NCI-H2171 (cell line): ENCODE data around the gene THEM4.

Source experiments
- DNase-seq: peaks from one replicate; lab custom pipeline; 2025; lab: John Stamatoyannopoulos, UW

THEM4 gene

DNA sequence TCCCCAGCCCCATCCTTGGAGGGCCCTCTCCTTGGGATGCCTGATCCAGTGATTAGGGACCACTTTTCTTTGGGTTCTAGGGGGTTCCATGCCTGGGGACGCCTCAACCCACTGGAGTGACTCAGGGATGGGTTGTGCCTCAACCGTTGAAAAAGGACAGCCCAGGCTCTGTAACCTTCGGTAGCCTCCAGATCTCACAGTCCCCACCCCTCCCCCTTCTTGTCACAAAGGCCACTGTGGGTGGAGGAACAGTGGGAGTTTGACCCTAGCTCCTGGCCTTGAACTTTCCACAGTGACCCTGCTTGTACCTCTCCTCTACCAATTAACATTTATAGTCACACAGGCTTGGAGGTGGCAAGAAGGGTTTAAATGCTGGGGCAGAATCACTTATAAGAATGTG lies 75.1 kb downstream of the THEM4 start:
- no peak for DNase-seq

DNA sequence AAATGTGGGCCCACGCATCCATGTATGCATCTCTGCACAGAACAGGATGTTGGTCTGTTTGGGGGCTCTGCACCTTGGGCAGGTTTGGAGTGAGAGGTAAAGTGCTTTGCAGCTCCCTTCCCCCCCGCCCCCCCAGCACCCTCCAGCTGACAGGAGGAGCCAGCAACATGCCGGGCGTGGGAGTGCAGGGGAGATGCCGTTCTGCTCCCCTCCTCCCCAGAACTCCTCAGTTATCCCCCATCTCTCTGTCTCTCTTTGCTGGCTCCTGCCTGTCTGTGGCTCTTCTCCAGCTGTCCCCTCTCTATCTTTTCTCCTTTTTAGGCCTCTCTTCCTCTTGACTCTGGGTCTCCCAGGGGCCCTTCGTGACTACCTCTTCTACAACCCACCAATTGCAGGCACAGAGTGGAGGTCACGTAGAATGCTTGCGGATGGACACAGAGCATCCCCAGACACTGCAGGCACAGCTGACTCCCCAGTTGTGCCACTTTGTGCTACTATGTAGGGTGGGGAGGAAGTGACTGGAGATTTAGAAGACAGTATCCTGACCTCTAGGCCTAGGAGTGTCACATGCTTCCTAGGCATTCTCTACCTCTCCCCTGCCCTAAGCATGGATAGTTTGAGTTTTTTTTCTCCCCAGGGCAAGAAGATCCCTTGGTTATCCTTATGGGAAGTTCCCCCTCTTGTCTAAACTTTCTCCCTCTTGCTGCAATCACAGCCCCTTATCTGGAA lies 76.0 kb downstream of the THEM4 start:
- DNase-seq = no peak

DNA sequence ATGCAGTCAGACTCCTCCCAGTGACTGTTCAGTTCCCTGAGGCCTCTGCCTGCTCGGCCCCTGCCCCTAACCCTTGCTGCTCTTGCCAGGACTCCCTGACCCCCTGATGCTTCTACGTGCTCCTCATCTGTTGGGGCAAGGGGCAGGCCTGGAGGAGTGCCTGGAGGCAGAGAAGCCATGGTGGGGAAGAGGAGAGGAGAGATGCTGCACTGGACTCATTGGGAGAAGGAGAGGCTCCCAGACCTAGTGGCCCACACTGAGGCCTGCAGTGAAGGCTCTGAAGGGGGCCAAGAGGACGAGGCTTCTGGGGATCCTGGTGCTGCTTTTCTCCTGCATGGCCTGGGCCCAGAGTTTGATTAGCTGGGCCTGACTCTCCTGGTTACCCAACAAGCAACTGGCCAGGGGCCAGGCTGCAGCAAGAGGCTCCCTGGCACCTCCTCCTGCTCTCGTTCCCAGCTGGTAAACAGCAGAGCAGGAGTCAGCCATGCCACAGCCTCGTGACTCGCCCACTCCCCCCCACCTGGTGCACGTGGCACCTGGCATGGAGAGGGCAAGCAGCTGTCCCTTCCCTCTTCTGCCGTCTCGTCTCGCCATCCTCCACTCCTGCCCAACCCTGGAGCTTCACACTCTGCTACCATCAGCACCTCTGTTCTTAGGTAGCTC lies 76.9 kb downstream of the THEM4 start:
- DNase-seq = peak; percentile 27

DNA sequence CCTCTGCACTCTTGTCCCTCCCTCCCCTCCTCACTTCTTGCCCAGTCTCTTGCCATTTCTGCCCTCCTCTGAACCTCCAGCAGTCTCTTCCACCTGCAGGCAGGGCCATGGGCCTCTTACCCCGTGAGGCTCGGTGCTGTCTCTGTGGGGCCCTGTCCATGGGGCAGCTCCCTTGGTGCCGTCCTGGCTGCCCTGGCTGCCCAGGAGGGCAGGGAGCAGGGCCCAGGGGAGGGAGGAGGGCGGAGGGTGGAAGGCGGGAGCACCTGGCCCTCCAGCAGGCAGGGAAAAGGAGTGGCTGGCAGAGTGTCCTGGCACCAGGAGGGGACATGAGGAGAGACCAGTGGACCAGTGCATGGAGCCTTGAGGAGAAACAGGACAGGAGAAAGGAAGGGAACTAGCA lies 77.7 kb downstream of the THEM4 start, which contains the start of gene RORC:
TSS of gene RORC (minus strand) at position 198 of the 400 bp plus-strand sequence. CDS start at position 160, 38 bp downstream.
- DNase-seq = no peak

DNA sequence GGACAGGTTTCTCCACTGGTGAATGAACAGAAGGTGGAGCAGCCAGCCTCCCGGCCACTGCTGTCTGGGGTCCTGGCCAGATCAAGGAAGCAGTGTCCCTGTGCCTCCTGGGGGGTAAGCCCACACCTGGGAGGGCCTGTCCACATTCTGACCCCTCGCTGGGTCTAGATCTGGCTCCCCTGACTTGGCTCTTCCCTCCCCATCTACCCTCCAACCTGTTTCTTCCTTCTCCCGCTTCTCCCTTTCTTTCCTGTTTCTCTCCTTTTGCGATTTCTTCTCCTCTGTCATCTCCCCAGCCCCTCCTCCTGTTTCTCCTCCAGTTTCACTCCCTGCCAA lies 78.1 kb downstream of the THEM4 start:
- DNase-seq = no peak

DNA sequence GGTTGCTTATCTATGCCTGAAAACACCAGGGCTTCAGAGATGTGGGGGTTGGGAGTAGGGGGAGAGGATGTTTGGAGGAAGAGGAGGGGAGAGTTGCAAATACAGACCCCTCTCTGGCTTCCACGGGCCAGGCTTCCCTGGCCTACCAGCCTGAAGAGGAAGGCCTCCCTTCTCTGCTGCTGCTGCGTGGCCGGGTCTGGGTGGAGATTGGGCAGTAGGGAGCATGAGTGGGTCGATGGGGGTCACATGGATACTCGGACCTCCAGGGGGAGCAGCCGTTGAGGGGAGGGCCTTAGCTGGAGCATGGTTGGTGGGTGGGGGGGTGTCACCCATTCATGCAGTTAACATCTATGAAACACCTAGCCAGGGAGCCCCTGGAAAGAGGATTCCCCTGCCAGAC lies 79.3 kb downstream of the THEM4 start:
- no peak for DNase-seq

DNA sequence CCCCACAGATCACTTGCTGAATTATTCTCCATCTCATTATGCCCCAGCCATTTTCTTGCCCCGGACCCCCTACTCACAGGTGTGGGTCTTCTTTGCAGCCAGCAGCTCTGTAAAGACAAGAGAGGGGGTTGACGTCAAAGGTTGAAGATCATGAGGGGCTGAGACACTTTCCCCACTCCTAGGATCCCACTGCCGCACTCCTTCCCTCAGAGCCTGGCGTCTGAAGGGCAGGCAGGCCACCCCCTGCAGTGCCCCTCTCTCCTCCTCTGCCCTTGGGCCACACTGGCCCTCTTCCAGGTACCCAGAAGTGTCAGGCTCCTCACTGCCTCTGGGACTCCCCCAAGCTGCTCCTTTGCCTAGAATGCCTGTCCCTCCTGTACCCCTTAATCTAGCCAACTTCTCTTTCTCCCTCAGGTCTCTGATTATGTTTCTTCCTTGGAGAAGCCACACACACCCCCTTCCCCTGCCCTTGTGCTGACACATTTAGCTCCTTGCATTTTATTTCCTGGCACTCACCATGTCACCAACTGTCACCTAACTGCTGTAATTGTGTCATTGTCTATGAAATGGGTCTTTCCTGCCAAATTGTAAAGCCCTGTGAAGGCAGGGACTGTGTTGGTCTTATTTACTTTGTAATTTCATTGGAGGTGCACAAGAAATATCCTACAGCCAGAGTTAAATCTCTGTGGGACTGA lies 79.8 kb downstream of the THEM4 start:
- DNase-seq = no peak

DNA sequence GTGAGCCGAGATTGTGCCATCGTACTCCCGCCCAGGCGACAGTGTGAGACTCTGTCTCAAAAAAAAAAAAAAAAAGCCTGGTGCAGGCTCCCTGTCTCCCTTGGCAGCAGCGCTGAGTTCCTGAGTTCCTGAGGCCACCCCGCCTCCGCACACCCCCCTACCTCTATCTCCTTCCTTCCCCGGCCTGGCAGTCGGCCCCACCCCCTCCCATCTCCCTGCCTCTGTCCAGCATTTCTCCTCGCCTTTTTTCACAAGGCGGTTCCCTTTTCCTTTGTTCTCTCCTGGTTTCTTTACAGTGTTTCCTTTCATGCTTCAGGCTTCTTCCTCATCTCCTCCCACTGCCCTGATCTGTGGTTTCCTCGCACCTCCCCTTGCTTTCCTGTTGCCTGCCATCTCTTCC lies 80.4 kb downstream of the THEM4 start:
- DNase-seq = no peak

DNA sequence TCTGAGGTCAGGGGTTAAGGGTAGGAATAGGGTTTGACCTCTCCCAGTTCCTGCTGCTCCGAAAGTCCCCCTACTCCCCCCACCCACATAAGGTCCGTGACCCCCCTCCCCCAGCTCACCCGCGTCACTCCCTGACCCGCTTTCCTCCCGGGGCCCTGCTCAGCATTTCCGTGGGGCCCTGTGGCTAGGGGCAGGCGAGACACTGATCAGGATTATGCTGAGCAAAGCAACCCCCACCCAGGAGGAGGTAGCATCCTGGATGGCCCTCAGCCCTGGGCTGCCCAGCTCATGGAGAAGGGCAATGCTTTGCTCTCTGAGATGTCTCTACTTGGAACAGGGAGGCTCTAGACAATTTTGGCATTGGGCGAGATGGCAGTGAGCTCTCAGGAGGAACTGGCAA lies 81.5 kb downstream of the THEM4 start:
- DNase-seq = no peak

DNA sequence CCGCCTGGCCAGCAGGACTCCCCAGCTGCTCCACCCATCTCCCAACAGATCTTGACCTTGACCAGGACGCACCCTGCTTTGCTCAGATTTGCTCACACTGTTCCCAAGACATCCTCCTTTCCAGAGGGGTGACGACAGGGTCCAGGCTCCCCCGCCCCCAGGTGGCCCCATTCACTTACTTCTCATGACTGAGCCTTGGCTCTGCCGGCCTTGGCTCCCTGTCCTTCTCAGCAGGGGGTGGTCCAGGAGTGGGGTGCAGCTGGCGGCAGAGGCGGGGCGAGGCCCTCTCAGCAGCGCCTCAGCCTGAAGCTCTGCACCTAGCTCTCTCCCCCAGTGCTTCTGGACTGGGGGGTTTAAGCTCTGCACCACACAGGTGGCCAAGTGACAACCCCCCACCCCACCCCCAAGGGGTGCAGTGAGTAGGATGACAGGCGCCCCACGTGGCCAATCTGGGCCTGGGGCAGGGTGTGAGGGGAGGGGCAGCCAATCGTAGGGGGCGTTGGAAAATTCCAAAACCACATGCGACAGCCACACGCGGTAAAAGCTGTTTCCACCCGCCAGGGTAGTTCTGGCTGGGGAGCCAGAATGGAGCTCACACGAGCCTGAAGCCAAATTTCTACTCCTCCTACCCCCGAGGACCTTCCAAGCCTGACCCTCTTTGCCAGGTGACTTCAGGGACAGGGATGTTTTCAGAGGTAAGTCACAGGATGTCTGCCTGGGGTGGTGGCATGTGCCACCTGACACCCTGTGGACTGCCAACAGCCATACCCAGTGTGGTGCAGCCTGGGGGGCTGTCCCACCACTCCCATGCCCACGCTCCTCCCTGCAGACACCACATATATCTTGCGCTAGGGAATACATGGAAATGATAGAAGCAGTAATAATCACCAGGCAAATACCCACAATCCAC lies 83.3 kb downstream of the THEM4 start:
- DNase-seq = no peak

DNA sequence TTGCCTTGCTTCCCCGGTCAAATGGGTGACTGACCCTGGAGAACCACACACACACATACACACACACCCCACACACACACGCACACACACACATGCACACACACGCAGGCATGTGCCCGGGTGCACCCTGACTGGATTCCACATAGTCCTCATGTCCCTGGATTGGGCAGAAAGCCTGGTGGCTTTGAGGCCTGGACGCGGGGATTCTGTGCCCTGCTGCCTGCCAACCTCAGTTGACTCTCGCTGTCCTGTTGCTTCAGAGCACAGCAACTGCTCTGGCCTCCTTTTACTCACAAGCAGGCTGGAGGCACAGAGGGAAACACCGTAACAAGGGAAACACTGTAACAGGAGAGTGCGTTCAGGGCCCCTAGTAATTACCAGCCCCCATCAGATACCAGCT lies 84.1 kb downstream of the THEM4 start:
- DNase-seq = no peak
